K562 (cell line): ENCODE results near the gene ARHGAP31. TPM values are rescaled to one million over a fixed set of nuclear protein-coding genes. Genes with fewer than 3 reads are reported as not detected.
A peak's percentile ranks its signal among the peaks of the same experiment; 100 is the strongest.

Source experiments
- ATF3 ChIP-seq, 2 experiments: fragments of 450-650 bp in 1 of 2; sonication (generic) in 1 of 2; formaldehyde crosslinking in 1 of 2; IDR thresholded peaks in 1 of 2; conservative IDR thresholded peaks in 1 of 2; 2 replicates each; pipeline versions ENCODE4 v1.6.1 to v1.8.1; 2016 to 2023; ENCODE audit warnings: mild to moderate bottlenecking in 2 of 2, moderate library complexity in 2 of 2, inconsistent platforms in 1 of 2, missing genetic modification reagents in 1 of 2
- BRF1 ChIP-seq: IDR thresholded peaks from 3 replicates; pipeline ENCODE4 v1.6.1; 2011; ENCODE audit warnings: borderline replicate concordance, mild to moderate bottlenecking; ENCODE audit not compliant: insufficient read length; ENCODE audit errors: extremely low read depth
- CBX1 ChIP-seq: sonication (generic); IDR thresholded peaks from 2 replicates; pipeline ENCODE4 v1.6.1; 2016; ENCODE audit warnings: antibody characterized with exemption, low read depth, mild to moderate bottlenecking
- CSDE1 ChIP-seq, 2 experiments: fragments of 450-650 bp; IDR thresholded peaks; 2 replicates each; pipeline ENCODE4 v1.6.1; 2016; ENCODE audit warnings: mild to moderate bottlenecking in 1 of 2
- ETV5 ChIP-seq: sonication (generic); formaldehyde crosslinking; IDR thresholded peaks from 2 replicates; pipeline ENCODE4 v1.4.0; 2020; ENCODE audit warnings: low read depth, mild to moderate bottlenecking, missing genetic modification reagents
- ILF3 ChIP-seq: fragments of 450-650 bp; IDR thresholded peaks from 2 replicates; pipeline ENCODE4 v1.6.1; 2018; ENCODE audit warnings: antibody characterized with exemption, mild to moderate bottlenecking, moderate library complexity, borderline replicate concordance
- NR2C2 ChIP-seq, 2 experiments: fragments of 200-800 bp in 1 of 2; sonication (Bioruptor generic) in 1 of 2; sonication (generic) in 1 of 2; formaldehyde crosslinking in 1 of 2; IDR thresholded peaks; 2 replicates each; pipeline versions ENCODE4 v1.6.1 to v1.8.0; 2016 to 2022; ENCODE audit warnings: mild to moderate bottlenecking in 1 of 2, missing compliant biosample characterization in 1 of 2, missing genetic modification characterization in 1 of 2, missing genetic modification reagents in 1 of 2
- RB1 ChIP-seq: fragments of 450-650 bp; IDR thresholded peaks from 2 replicates; pipeline ENCODE4 v1.6.1; 2017; ENCODE audit warnings: low read depth, mild to moderate bottlenecking
- SMAD3 ChIP-seq: fragments of 450-650 bp; formaldehyde crosslinking; conservative IDR thresholded peaks from 2 replicates; pipeline ENCODE4 v1.4.0; 2020; ENCODE audit warnings: mild to moderate bottlenecking
- STAT6 ChIP-seq: sonication (generic); formaldehyde crosslinking; IDR thresholded peaks from 2 replicates; pipeline ENCODE4 v1.8.1; 2023; ENCODE audit warnings: mild to moderate bottlenecking, missing genetic modification reagents
- ZNF175 ChIP-seq: fragments of 200-800 bp; sonication (Bioruptor generic); IDR thresholded peaks from 2 replicates; pipeline ENCODE4 v1.6.1; 2016; ENCODE audit warnings: low read depth, mild to moderate bottlenecking, missing genetic modification characterization, missing compliant biosample characterization
- ZNF398 ChIP-seq: fragments of 250-450 bp; sonication (Bioruptor Pico); IDR thresholded peaks from 2 replicates; pipeline ENCODE4 v1.8.0; 2021; ENCODE audit warnings: moderate library complexity, mild to moderate bottlenecking, inconsistent platforms
- ZNF586 ChIP-seq: fragments of 450-650 bp; formaldehyde crosslinking; conservative IDR thresholded peaks from 2 replicates; pipeline ENCODE4 v1.4.0; 2020; ENCODE audit warnings: mild to moderate bottlenecking, moderate library complexity
- polyA plus RNA-seq, 8 experiments: library from polyadenylated mRNA; depleted of rRNA in 4 of 8; stranded (reverse) in 5 of 8; unstranded in 3 of 8; fragments of >200 nt; fragmentation: Nextera tagmentation in 2 of 8; fragmentation: Illumina TruSeq in 1 of 8; extraction: Ambion mirVana in 2 of 8; extraction: Trizol in 1 of 8; gene quantifications; 2 replicates each; pipeline versions ENCODE4 v1.2.1 to v1.2.3, GENCODE V29; 2011 to 2014; ENCODE audit warnings: inconsistent platforms in 1 of 8, missing spikeins in 1 of 8
- total RNA-seq, 7 experiments: library from RNA; depleted of rRNA in 6 of 7; stranded (reverse); fragments of >200 nt in 6 of 7; fragmentation: Illumina TruSeq in 2 of 7; extraction: Trizol in 2 of 7; gene quantifications; 2 replicates each; pipeline versions ENCODE4 v1.2.1 to v1.2.3, GENCODE V29; 2011 to 2021; ENCODE audit warnings: low replicate concordance in 1 of 7
- TF ChIP-seq, protein P1 (sequence below): IDR thresholded peaks from 3 replicates; pipeline ENCODE4 v1.6.1; 2011; ENCODE audit warnings: borderline replicate concordance, mild to moderate bottlenecking; ENCODE audit not compliant: insufficient read length, insufficient read depth
- TF ChIP-seq, protein P2 (sequence below): IDR thresholded peaks from 3 replicates; pipeline ENCODE4 v1.6.1; 2011; ENCODE audit warnings: borderline replicate concordance, mild to moderate bottlenecking, moderate library complexity; ENCODE audit not compliant: insufficient read length; ENCODE audit errors: extremely low read depth

Gene ARHGAP31
- total and polyA plus RNA-seq, 9 of the 15 experiments (the other 6 are each of a cell fraction or from before 2014, with no cell fraction given), result under 0.01 to 0.13 (median 0.06) TPM; not detected in 5

GRCh38 chr3:119322835-119323722, 28.9 kb downstream of the ARHGAP31 start (continued):
- TF ChIP-seq STAT6 (CRISPR knock-in tag) (no peak), CSDE1 (IDR thresholded peaks at IDR 0.05) (no peak), ZNF175 (CRISPR knock-in tag) (no peak; the same call in 1 of the 2 replicates), NR2C2 (CRISPR knock-in tag; IDR thresholded peaks at IDR 0.05) (no peak), NR2C2 (tag; IDR thresholded peaks at IDR 0.05) (0 out of 2 replicates have a peak, but pooled peaks have one; percentile 28), ATF3 (IDR thresholded peaks at IDR 0.05) (peak; percentile 61), ATF3 (CRISPR knock-in tag; conservative IDR thresholded peaks at IDR 0.05) (no peak), ZNF586 (CRISPR knock-in tag) (no peak), ZNF398 (CRISPR knock-in tag) (no peak), RB1 (peak; percentile 70), BRF1 (no peak), CBX1 (no peak), ETV5 (no peak), ILF3 (no peak), SMAD3 (CRISPR knock-in tag) (no peak)
- TF ChIP-seq, protein P1, sequence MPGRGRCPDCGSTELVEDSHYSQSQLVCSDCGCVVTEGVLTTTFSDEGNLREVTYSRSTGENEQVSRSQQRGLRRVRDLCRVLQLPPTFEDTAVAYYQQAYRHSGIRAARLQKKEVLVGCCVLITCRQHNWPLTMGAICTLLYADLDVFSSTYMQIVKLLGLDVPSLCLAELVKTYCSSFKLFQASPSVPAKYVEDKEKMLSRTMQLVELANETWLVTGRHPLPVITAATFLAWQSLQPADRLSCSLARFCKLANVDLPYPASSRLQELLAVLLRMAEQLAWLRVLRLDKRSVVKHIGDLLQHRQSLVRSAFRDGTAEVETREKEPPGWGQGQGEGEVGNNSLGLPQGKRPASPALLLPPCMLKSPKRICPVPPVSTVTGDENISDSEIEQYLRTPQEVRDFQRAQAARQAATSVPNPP, result no peak
- TF ChIP-seq, protein P2, sequence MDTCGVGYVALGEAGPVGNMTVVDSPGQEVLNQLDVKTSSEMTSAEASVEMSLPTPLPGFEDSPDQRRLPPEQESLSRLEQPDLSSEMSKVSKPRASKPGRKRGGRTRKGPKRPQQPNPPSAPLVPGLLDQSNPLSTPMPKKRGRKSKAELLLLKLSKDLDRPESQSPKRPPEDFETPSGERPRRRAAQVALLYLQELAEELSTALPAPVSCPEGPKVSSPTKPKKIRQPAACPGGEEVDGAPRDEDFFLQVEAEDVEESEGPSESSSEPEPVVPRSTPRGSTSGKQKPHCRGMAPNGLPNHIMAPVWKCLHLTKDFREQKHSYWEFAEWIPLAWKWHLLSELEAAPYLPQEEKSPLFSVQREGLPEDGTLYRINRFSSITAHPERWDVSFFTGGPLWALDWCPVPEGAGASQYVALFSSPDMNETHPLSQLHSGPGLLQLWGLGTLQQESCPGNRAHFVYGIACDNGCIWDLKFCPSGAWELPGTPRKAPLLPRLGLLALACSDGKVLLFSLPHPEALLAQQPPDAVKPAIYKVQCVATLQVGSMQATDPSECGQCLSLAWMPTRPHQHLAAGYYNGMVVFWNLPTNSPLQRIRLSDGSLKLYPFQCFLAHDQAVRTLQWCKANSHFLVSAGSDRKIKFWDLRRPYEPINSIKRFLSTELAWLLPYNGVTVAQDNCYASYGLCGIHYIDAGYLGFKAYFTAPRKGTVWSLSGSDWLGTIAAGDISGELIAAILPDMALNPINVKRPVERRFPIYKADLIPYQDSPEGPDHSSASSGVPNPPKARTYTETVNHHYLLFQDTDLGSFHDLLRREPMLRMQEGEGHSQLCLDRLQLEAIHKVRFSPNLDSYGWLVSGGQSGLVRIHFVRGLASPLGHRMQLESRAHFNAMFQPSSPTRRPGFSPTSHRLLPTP, result no peak
